Ishikawa (cell line): ENCODE data around the gene ZNF221.

Source experiments
- CEBPB ChIP-seq: IDR thresholded peaks from 2 replicates; pipeline ENCODE4 v1.6.1; 2012
- CREB1 ChIP-seq: IDR thresholded peaks from 2 replicates; pipeline ENCODE4 v1.6.1; 2012; ENCODE audit warnings: low read depth
- EGR1 ChIP-seq: IDR thresholded peaks from 2 replicates; pipeline ENCODE4 v1.6.1; 2012
- EP300 ChIP-seq: IDR thresholded peaks from 2 replicates; pipeline ENCODE4 v1.6.1; 2012; ENCODE audit warnings: borderline replicate concordance
- FOXM1 ChIP-seq: IDR thresholded peaks from 2 replicates; pipeline ENCODE4 v1.6.1; 2012; ENCODE audit warnings: low read depth, borderline replicate concordance
- NFIC ChIP-seq: IDR thresholded peaks from 2 replicates; pipeline ENCODE4 v1.6.1; 2012
- RAD21 ChIP-seq: IDR thresholded peaks from 2 replicates; pipeline ENCODE4 v1.6.1; 2012; ENCODE audit warnings: low read depth
- REST ChIP-seq: IDR thresholded peaks from 2 replicates; pipeline ENCODE4 v1.6.1; 2012; ENCODE audit warnings: low read depth, mild to moderate bottlenecking
- TAF1 ChIP-seq: IDR thresholded peaks from 2 replicates; pipeline ENCODE4 v1.6.1; 2012; ENCODE audit warnings: low read depth, mild to moderate bottlenecking
- TCF12 ChIP-seq: IDR thresholded peaks from 2 replicates; pipeline ENCODE4 v1.6.1; 2012; ENCODE audit warnings: low read depth
- TEAD4 ChIP-seq: IDR thresholded peaks from 2 replicates; pipeline ENCODE4 v1.6.1; 2012
- USF1 ChIP-seq: IDR thresholded peaks from 2 replicates; pipeline ENCODE4 v1.6.1; 2012
- YY1 ChIP-seq: IDR thresholded peaks from 2 replicates; pipeline ENCODE4 v1.6.1; 2012; ENCODE audit warnings: low read depth
- ZBTB7A ChIP-seq: IDR thresholded peaks from 2 replicates; pipeline ENCODE4 v1.6.1; 2012; ENCODE audit warnings: low read depth
- TF ChIP-seq, protein P1 (sequence below): IDR thresholded peaks from 2 replicates; pipeline ENCODE4 v1.6.1; 2012

ZNF221 gene

DNA sequence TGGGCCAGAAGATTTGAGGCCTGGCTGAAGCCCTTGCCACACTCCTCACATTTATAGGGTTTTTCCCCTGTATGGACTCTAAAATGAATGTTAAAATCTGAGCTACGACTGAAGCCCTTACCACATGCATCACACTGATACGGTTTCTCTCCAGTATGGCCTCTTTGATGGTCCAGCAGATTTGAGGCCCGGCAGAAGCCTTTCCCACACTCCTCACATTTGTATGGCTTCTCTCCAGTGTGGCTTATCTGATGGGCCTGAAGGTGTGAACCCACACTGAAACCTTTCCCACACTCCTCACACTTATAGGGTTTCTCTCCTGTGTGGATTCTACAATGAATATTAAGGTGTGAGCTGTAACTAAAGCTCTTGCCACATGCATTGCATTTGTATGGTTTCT, 37.0 kb upstream of the ZNF221 start:
- TF ChIP-seq EGR1 (no peak), CREB1 (no peak)

GRCh38 chr19:43923875-43924274, 27.2 kb upstream of the ZNF221 start:
- TF ChIP-seq TEAD4 (no peak), YY1 (no peak), TAF1 (no peak), USF1 (no peak), TCF12 (no peak), RAD21 (no peak), EP300 (no peak), ZBTB7A (no peak), REST (no peak), CREB1 (no peak)
- TF ChIP-seq, protein P1, sequence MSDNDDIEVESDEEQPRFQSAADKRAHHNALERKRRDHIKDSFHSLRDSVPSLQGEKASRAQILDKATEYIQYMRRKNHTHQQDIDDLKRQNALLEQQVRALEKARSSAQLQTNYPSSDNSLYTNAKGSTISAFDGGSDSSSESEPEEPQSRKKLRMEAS, result no peak

GRCh38 chr19:43928820-43929219, 22.2 kb upstream of the ZNF221 start:
- TF ChIP-seq ZBTB7A, result no peak
- no peak for TF ChIP-seq CEBPB
- no peak for TF ChIP-seq CREB1
- no peak for TF ChIP-seq NFIC
- no peak for TF ChIP-seq TEAD4
- no peak for TF ChIP-seq TAF1

DNA sequence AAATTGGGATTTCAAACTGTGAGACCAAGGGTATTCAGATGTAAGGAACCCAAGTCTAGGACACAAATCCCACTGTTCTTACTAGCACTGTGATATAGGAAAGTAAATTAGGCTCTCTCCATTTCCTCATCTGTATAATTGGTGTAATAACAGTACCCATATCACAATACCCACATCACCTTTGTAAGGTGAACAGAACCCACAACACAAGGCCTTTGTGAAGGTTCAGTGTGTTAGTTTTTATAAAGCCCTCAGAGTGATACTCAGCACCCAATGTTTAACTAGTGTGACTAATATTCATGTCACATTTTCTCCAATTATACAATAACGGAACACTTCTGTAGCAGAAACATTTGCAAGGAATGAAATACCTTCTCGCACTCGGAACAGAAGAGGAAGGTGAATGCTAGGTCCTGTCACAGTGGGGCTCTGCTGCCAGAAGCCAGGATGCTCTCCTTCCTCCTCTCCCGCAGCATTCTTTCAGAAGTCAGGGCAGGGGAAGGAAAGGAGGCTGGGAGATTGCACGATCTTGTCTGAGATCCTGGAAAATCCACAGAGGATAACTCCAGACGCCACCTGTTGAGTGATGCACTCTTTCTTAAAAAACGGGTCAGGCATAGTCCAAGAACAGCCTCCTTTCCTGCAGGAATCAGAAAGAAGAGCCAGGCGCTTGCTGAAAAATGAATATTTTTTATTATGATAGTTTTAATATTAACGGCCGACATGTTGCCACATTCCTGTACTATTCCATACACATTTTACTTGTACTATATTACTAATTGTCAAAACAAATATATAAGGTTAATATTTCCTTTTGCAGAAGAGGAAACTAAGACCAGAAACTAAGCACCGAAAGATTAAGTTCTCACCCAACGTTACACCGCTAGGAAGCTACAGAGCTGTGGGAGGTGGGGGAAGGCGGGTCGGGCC, 16.7 kb upstream of the ZNF221 start:
- TF ChIP-seq NFIC (no peak), ZBTB7A (no peak), EGR1 (no peak), YY1 (no peak), USF1 (no peak), CREB1 (no peak), REST (no peak), TAF1 (no peak)
- TF ChIP-seq, protein P1, result no peak

DNA sequence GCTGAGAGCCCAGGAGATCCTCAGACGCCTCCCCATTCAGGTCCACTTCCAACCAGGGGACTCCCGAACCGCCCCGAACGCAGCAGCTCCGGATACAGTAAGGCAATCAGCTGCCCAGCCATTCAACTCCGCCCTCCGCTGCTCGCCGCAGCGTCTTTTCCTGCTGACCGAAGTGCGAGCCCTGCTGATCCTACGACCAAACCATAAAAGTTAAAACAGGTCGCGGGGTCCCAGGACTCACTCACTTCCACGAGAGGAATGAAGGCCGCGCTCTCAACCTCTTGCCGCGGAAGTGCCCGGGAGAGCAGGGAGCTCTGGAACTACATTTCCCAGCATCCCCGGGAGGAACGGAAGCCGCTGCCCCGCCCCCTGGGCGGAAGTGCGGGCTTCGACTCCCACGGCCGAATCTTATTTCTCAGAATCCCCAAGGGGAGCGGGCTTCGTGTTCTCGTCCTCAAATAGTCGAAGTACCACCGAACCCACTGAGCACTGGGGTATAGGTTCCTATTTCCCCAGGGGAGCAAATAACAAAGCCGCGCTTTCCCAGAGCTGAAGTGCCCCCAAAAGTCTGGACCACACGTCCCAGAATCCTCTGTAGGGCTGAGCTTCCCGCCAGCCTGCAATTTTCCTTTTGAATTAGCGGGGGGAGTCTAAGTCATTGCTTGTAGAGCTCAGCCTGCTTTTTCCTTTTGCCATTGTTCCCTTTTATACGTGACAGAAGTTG, 15.9 kb upstream of the ZNF221 start, which contains the start of gene ZNF45:
Gene ZNF45 (minus strand): TSS at position 298 of the 724 bp plus-strand sequence. CDS start 13,097 bp downstream, outside the sequence.
- TF ChIP-seq EP300 (no peak), TAF1 (peak; percentile 52), TCF12 (no peak), ZBTB7A (0 out of 2 replicates have a peak, but pooled peaks have one; percentile 24), USF1 (no peak), YY1 (no peak), RAD21 (no peak), CEBPB (no peak), FOXM1 (no peak; the same call in 1 of the 2 replicates), EGR1 (0 out of 2 replicates have a peak, but pooled peaks have one; percentile 25), NFIC (no peak), REST (no peak), CREB1 (no peak), TEAD4 (no peak)
- TF ChIP-seq, protein P1, result peak; percentile 54; the same call in 1 of the 2 replicates
